Endometrium (tissue), 2 donors: Measurements from ENCODE around the gene MRPL34.
"Not testable (repeated sequence)": the region's sequence is repeated elsewhere in the genome, so short reads cannot be mapped to it uniquely, and the experiment has no call there.

Experiments used
- FAIRE-seq: peaks from 2 replicates; lab custom pipeline; 2012; peaks lifted over from hg19 to GRCh38; lab: Jason Lieb, UNC
- donor health status: control.
- donor health status: control.

The MRPL34 gene

GRCh38 chr19:17285415-17286135 is 20.1 kb upstream of the MRPL34 start:
- FAIRE-seq = no peak

GRCh38 chr19:17286263-17286662 is 19.4 kb upstream of the MRPL34 start:
- FAIRE-seq = no peak

- no peak for FAIRE-seq
Observed at GRCh38 chr19:17286752-17287151, 18.9 kb upstream of the MRPL34 start.

GRCh38 chr19:17289489-17289888 is 16.2 kb upstream of the MRPL34 start:
- no peak for FAIRE-seq

- FAIRE-seq = no peak
Observed at GRCh38 chr19:17292301-17293074, 13.2 kb upstream of the MRPL34 start.

GRCh38 chr19:17293605-17294004 is 12.1 kb upstream of the MRPL34 start:
- no peak for FAIRE-seq

GRCh38 chr19:17294051-17294891 is 11.4 kb upstream of the MRPL34 start:
- no peak for FAIRE-seq

GRCh38 chr19:17295551-17295950 is 10.1 kb upstream of the MRPL34 start:
- not testable (repeated sequence) for FAIRE-seq

GRCh38 chr19:17296273-17296672 is 9.4 kb upstream of the MRPL34 start:
- FAIRE-seq = no peak

GRCh38 chr19:17296976-17297375 is 8.7 kb upstream of the MRPL34 start:
- no peak for FAIRE-seq

GRCh38 chr19:17300992-17301619 is 4.6 kb upstream of the MRPL34 start:
- FAIRE-seq = no peak

GRCh38 chr19:17302391-17303166 is 3.1 kb upstream of the MRPL34 start:
- FAIRE-seq = no peak

- peak; percentile 35 for FAIRE-seq
Observed at GRCh38 chr19:17303167-17303939, 2.3 kb upstream of the MRPL34 start, which contains the start of gene ABHD8. Gene ABHD8, minus strand, starts transcription at chr19:17303425. Its CDS starts 1,809 bp downstream, at chr19:17301616.

GRCh38 chr19:17303940-17304267 is 1.8 kb upstream of the MRPL34 start:
- FAIRE-seq = no peak

GRCh38 chr19:17304386-17305215 is 1.1 kb upstream of the MRPL34 start:
- no peak for FAIRE-seq

GRCh38 chr19:17305216-17305516 is 506 bp upstream of the MRPL34 start:
- no peak for FAIRE-seq

GRCh38 chr19:17306285-17306714 is 628 bp downstream of the MRPL34 start:
- FAIRE-seq = no peak

GRCh38 chr19:17307876-17308377 is 2.3 kb downstream of the MRPL34 start:
- FAIRE-seq = no peak

- peak; percentile 100 for FAIRE-seq
Observed at GRCh38 chr19:17309198-17309964, 3.7 kb downstream of the MRPL34 start, which contains the start of gene DDA1. Gene DDA1, plus strand, starts transcription at chr19:17309563. Its CDS starts 92 bp downstream, at chr19:17309655.
